HG02642 (cell line): ENCODE results near the gene NOS3.
"Not testable (repeated sequence)": the region's sequence is repeated elsewhere in the genome, so short reads cannot be mapped to it uniquely, and the experiment has no call there.

Source experiments
- ATAC-seq: cut with Tn5 transposase; IDR thresholded peaks from one replicate; pipeline ENCODE4 v1.9.1; 2021; ENCODE audit warnings: mild to moderate bottlenecking; ENCODE audit not compliant: unreplicated experiment, poor library complexity

NOS3 gene

GRCh38 chr7:151013356-151013732 lies 22.5 kb downstream of the NOS3 start:
- ATAC-seq: no peak

GRCh38 chr7:151013733-151014497 lies 23.1 kb downstream of the NOS3 start:
- ATAC-seq: peak; percentile 51

DNA sequence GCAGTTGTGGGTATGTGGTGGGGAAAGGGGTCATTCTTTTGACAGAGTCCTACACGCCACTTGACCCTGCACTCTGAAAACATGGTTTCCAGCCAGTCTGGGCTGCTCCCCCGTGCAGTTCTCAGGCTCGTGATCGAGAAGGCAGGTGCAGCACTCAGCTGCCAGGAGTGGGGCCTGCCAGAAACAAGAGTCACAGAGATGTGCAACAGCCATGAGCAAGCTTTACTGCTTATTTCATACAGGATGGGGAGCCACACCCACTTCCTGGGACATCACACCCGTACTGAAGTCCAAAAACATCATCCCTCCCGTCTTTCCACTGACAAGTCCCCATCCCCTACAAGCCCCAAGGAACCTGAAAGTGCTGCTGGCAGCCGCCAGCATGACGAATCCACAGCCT lies 24.1 kb downstream of the NOS3 start:
- ATAC-seq: no peak

DNA sequence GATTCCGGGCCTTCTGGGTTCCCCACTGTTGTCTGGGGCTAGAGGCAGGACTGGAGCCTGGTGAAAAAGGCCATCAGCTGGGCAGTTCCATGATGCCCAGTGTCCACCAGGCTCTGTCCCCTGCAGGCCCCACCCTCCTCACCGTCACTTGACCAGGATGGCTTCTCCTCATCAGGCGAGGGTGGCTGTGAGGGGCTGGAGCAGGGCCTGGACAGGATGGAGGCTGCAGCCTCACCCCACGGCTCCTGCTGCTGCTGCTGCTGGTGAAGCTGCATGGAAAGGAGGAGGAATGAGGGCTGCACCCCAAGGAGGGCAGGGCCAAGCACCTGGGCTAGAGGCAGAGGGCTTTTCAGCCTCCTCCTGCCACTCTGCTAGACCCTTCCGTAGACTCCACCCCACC lies 25.1 kb downstream of the NOS3 start:
- ATAC-seq: no peak

DNA sequence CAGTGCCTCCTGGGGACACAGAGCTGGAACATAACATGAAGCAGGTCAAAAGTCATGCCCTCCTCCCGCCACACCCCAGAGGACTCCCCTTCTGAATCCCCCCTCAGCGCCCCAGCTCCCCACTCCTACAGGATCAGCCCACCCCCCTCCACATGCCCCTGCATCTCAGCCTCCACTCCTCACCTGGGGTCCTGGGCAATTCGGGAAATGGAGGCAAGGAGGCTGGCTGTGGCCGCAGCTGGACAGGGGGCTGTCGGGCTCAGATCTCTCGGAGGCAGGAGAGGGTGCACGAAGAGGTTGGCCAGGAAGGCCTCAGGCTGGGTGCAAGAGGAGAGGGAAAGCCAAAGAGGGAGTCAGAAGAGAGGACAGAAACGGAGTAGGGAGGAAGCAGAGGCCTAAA lies 25.7 kb downstream of the NOS3 start:
- no peak for ATAC-seq

GRCh38 chr7:151016942-151017341 lies 26.1 kb downstream of the NOS3 start:
- ATAC-seq: no peak

- no peak for ATAC-seq
These were observed 26.6 kb downstream of the NOS3 start for GRCh38 chr7:151017370-151017952.

GRCh38 chr7:151017953-151018420 lies 27.2 kb downstream of the NOS3 start:
- ATAC-seq: peak; percentile 60

DNA sequence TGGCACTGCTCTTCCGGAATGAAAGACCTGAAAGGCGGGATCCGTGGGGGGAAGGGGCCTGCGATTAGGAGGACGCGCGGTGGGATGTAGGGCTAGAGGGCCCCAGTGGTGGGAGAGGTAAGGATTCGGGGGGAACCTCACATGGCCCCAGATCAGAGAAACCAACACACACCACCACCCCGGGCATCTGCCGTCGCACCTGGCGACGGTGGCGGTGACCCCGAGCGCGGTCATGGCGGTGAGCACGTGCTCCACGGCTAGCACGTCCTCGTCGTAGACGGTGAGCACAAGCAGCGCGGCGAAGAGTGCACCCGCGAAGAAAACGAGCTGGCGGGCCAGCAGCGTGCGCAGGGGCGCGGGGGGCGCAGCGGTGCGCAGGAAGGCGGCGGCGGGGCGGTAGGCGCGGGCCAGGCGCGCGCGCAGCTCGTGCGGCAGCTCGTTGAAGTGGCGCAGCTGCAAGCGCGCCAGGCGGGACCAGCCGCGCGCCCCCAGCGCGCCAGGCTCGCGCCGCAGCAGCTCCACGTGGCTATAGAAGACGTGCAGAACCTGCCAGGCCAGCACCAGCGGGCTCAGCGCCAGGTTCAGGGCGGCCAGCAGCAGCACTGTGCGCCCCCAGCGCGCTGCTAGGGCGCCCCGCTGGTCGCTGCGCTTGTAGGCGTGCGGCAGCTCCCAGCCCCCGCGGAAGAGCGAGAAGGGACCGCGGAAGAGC lies 27.8 kb downstream of the NOS3 start:
- no peak for ATAC-seq

- no peak for ATAC-seq
These were observed 28.3 kb downstream of the NOS3 start for GRCh38 chr7:151019130-151019447.

- no peak for ATAC-seq
These were observed 29.4 kb downstream of the NOS3 start for GRCh38 chr7:151020231-151020630.

DNA sequence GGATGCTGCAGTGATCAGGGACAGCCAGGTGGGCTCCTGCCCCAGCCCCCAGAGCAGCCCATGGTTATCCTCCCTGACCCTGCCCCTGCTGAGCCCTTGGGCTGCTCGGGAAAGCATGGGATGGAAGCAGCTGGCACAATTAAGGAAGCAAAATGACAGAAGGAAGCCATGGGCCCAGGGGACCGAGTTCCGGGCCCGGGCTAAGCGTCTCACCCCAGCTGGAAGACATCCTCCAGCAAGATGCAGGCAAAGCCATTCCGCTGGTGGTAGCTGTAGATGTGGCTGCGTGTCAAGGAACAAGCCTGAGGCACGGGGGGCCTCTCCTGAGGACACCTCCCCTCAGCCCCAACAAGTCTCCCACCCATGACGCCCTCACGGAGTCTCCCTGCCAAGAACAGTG lies 32.4 kb downstream of the NOS3 start:
- no peak for ATAC-seq

GRCh38 chr7:151024435-151025056 lies 33.7 kb downstream of the NOS3 start, which contains the start of gene ATG9B:
Gene ATG9B (minus strand): TSS chr7:151024494. CDS start chr7:151024423, 71 bp downstream.
- ATAC-seq: no peak

GRCh38 chr7:151025924-151026671 lies 35.3 kb downstream of the NOS3 start:
- no peak for ATAC-seq

DNA sequence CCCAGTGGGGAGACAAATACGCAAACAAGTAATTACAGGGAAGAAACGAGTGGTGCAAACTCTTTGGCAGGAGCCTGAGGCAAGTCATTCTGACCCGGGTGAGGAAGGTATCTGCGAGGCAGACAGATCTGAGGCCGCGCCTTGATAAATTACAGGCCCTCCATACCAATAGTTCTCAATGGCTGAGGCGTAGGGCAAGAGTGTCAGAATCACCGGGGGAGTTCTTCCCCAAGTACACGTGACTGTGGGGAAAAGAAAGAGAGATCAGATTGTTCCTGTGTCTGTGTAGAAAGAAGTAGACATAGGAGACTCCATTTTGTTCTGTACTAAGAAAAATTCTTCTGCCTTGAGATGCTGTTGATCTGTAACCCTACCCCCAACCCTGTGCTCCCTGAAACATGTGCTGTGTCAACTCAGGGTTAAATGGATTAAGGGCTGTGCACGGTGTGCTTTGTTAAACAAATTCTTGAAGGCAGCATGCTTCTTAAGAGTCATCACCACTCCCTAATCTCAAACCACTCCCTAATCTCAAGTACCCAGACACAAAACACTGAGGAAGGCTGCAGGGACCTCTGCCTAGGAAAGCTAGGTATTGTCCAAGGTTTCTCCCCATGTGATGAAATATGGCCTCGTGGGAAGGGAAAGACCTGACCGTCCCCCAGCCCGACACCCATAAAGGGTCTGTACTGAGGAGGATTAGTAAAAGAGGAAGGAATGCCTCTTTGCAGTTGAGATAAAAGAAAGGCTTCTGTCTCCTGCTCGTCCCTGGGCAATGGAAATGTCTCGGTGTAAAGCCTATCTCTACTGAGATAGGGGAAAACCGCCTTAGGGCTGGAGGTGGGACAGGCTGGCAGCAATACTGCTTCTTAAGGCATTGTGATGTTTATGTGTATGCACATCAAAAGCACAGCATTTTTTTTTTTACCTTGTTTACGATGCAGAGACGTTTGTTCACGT lies 36.2 kb downstream of the NOS3 start:
- not testable (repeated sequence) for ATAC-seq

GRCh38 chr7:151027728-151028130 lies 36.9 kb downstream of the NOS3 start:
- not testable (repeated sequence) for ATAC-seq

DNA sequence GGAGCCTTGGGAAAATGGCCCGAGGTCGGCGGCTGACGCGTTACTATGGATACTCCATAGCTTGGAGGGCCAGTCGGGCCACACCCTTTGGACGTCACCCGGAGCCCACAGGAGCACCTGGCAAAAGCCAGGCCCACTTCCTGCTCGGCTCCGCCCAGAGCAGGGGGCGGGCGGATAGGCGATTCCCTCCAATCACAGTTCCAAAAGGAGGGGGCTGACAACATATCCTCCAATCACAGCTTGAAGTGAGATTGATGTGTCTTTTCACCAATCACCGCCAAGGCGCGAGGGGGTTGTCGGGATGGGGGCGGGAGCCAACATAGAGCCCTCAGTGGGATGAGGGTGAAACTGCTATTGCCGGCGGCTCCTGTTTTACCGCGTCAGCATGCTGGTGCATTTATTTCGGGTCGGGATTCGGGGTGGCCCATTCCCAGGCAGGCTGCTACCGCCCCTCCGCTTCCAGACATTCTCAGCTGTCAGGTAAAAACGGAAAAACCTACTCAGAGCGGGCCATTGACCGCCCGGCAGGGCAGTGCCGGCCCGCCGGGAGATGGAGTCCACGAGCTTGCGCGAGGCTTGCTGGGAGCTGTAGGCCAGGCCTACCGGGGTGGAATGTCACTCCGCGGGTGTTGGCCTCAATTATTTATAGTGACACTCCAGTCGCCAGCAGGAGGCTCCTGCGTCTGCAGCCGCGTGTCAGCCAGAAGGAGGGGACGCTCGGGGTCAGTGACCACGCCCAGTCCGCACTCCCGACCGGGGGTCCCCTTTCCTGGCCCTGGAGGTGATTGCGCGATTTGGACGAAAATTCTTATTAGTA lies 37.5 kb downstream of the NOS3 start, which contains the start of gene ABCB8:
TSS of gene ABCB8 (plus strand) at position 320 of the 817 bp plus-strand sequence. CDS start at position 386, 66 bp downstream.
- peak; percentile 97 for ATAC-seq

- ATAC-seq: no peak
These were observed 38.2 kb downstream of the NOS3 start for GRCh38 chr7:151028948-151029501.
